Thyroid gland (tissue), 4 donors: ENCODE measurements around the gene TRAP1. TPM values are rescaled to one million over a fixed set of nuclear protein-coding genes. Genes with fewer than 3 reads are reported as not detected.

Experiments used
- DNase-seq, 2 donors: peaks; one replicate each; pipeline ENCODE4 v3.0.0-alpha.2; 2019
- H3K27ac ChIP-seq, 3 donors: fragments of 200-600 bp; sonication (generic); 1 replicate in 2 of 3; 2 replicates in 1 of 3; pipeline ENCODE4 v1.5.1; 2016 to 2019; ENCODE audit warnings: mild to moderate bottlenecking in 1 of 3, moderate library complexity in 1 of 3
- H3K27me3 ChIP-seq: fragments of 200-600 bp; sonication (generic); one replicate; pipeline ENCODE4 v1.5.1; 2019
- H3K36me3 ChIP-seq, 2 donors: fragments of 200-600 bp; sonication (generic); one replicate each; pipeline ENCODE4 v1.5.1; 2016 to 2019
- H3K4me1 ChIP-seq, 2 donors: fragments of 200-600 bp; sonication (generic); one replicate each; pipeline ENCODE4 v1.5.1; 2017 to 2019
- H3K4me3 ChIP-seq, 3 donors: fragments of 200-600 bp; sonication (generic); replicated peaks in 1 of 3; 1 replicate in 2 of 3; 2 replicates in 1 of 3; pipeline ENCODE4 v1.5.1; 2016; ENCODE audit warnings: mild to moderate bottlenecking in 1 of 3
- H3K9me3 ChIP-seq: fragments of 200-600 bp; sonication (generic); one replicate; pipeline ENCODE4 v1.5.1; 2017
- CTCF ChIP-seq, 6 experiments: fragments of 200-600 bp in 3 of 6; fragments of 450-650 bp in 3 of 6; sonication (generic) in 3 of 6; IDR thresholded peaks; one replicate each; pipeline ENCODE4 v1.5.1; 2016 to 2019; ENCODE audit warnings: antibody characterized with exemption in 6 of 6, mild to moderate bottlenecking in 2 of 6, inconsistent platforms in 1 of 6, moderate library complexity in 1 of 6
- POLR2A ChIP-seq, 2 donors: fragments of 450-650 bp; IDR thresholded peaks; one replicate each; pipeline ENCODE4 v1.6.1; 2017; ENCODE audit warnings: antibody characterized with exemption in 2 of 2, mild to moderate bottlenecking in 2 of 2, moderate library complexity in 1 of 2
- WGBS, 2 donors: methylation state at CpG; one replicate each; pipeline ENCODE4 v1.1.5; 2017; 5-methylcytosine and 5-hydroxymethylcytosine counted together
- intact Hi-C: fragments of 100-400 bp; cut with DNase I; formaldehyde crosslinking; loops from one replicate; pipeline ENCODE4 v1.15.1; 2023
- total RNA-seq, 4 donors: library from RNA; depleted of rRNA; stranded (reverse); fragments of >200 nt; gene quantifications; one replicate each; pipeline ENCODE4 v1.2.3, GENCODE V29; 2016

The TRAP1 gene
- total RNA-seq, 4 donors from 2014 or later = 37.3 to 58.3 (median 53.9) TPM

- H3K4me3 ChIP-seq = no peak overlapping the region
- no peaks in the 10 kb centered on the region for H3K36me3 ChIP-seq
- no peaks in the 10 kb centered on the region for H3K9me3 ChIP-seq
- 80 to 86% methylated on average over 13 of the region's 13 CpGs for WGBS, 2 donors
- no peak for TF ChIP-seq CTCF (IDR thresholded peaks at IDR 0.05)
- TF ChIP-seq POLR2A (IDR thresholded peaks at IDR 0.05) = no peak
- intact Hi-C loops = loop anchor here (10.0 kb wide), 2 partner anchors 88 to 178 kb away; no protein-coding TSS in a partner anchor
- no peak for DNase-seq
- no peaks in the 10 kb centered on the region for H3K4me1 ChIP-seq
- no peaks in the 10 kb centered on the region for H3K27me3 ChIP-seq
- no peak overlapping the region for H3K27ac ChIP-seq
Observed at GRCh38 chr16:3696425-3697218, 20.7 kb downstream of the TRAP1 start.

- intact Hi-C loops = loop anchor here (10.0 kb wide), 2 partner anchors 89 to 179 kb away; no protein-coding TSS in a partner anchor
- no peak for DNase-seq
- Histone ChIP-seq H3K27ac (no peak overlapping the region), H3K4me1 (peaks cover 0 to 4% of the 10 kb centered on the region in 2 donors), H3K27me3 (no peaks in the 10 kb centered on the region), H3K9me3 (no peaks in the 10 kb centered on the region), H3K4me3 (no peak overlapping the region), H3K36me3 (no peaks in the 10 kb centered on the region)
- 87 to 88% methylated on average over 19 of the region's 19 CpGs for WGBS, 2 donors
- TF ChIP-seq POLR2A (IDR thresholded peaks at IDR 0.05) (no peak), CTCF (IDR thresholded peaks at IDR 0.05) (no peak)
Observed at GRCh38 chr16:3695610-3696369, 21.5 kb downstream of the TRAP1 start.

GRCh38 chr16:3694051-3694450 is 23.3 kb downstream of the TRAP1 start:
- no peak for TF ChIP-seq CTCF (IDR thresholded peaks at IDR 0.05)
- TF ChIP-seq POLR2A (IDR thresholded peaks at IDR 0.05) = no peak
- Histone ChIP-seq H3K4me3 (no peak overlapping the region), H3K27me3 (no peaks in the 10 kb centered on the region), H3K9me3 (no peaks in the 10 kb centered on the region), H3K27ac (no peak overlapping the region), H3K36me3 (no peaks in the 10 kb centered on the region), H3K4me1 (peaks cover 0 to 11% of the 10 kb centered on the region in 2 donors)
- 89 to 91% methylated on average over 9 of the region's 9 CpGs for WGBS, 2 donors
- no peak for DNase-seq
- intact Hi-C loops = loop anchor here (10.0 kb wide), 2 partner anchors 91 to 181 kb away; no protein-coding TSS in a partner anchor

GRCh38 chr16:3691761-3692160 is 25.6 kb downstream of the TRAP1 start:
- H3K36me3 ChIP-seq = peaks cover 0 to 5% of the 10 kb centered on the region in 2 donors
- DNase-seq = no peak
- WGBS, 2 donors = 84 to 87% methylated on average over 12 of the region's 12 CpGs
- TF ChIP-seq POLR2A (IDR thresholded peaks at IDR 0.05) (no peak), CTCF (IDR thresholded peaks at IDR 0.05) (no peak)
- H3K9me3 ChIP-seq = no peaks in the 10 kb centered on the region
- H3K27ac ChIP-seq = no peak overlapping the region
- H3K4me1 ChIP-seq = peaks cover 0 to 11% of the 10 kb centered on the region in 2 donors
- no peak overlapping the region for H3K4me3 ChIP-seq
- intact Hi-C loops = loop anchor here (10.0 kb wide), 2 partner anchors 93 to 183 kb away; no protein-coding TSS in a partner anchor
- H3K27me3 ChIP-seq = no peaks in the 10 kb centered on the region
